ENCODE measurements around the gene TMEM156. TPM values are rescaled to one million over a fixed set of nuclear protein-coding genes. Genes with fewer than 3 reads are reported as not detected.

TMEM156 gene
- total RNA-seq, 4 donors from 2014 or later, result not detected

- no peak for DNase-seq
- Histone ChIP-seq H3K27me3 (no peaks in the 10 kb centered on the region), H3K4me1 (no peaks in the 10 kb centered on the region), H3K9me3 (no peaks in the 10 kb centered on the region), H3K27ac (no peak overlapping the region), H3K36me3 (peaks cover 0 to 22% of the 10 kb centered on the region in 2 donors), H3K4me3 (no peak overlapping the region)
- intact Hi-C loops (cut with DNase I; ENCODE audit: low total_unique reads), result no loop called here
- no peak for ATAC-seq
- TF ChIP-seq POLR2A (IDR thresholded peaks at IDR 0.05) (no peak), CTCF (IDR thresholded peaks at IDR 0.05 in 4 of 5, conservative IDR thresholded peaks at IDR 0.05 in 1 of 5) (no peak)
- in situ Hi-C loops (cut with MboI; ENCODE audit: low sequenced_read_pairs in 4 of 4), result no loop called here
Measured at GRCh38 chr4:38923746-38924145, 108.5 kb downstream of the TMEM156 start.

GRCh38 chr4:38921151-38921550 is 111.1 kb downstream of the TMEM156 start:
- no peaks in the 10 kb centered on the region for H3K4me1 ChIP-seq
- H3K9me3 ChIP-seq, result no peaks in the 10 kb centered on the region
- H3K36me3 ChIP-seq, result peaks cover 0 to 17% of the 10 kb centered on the region in 2 donors
- ATAC-seq, result no peak
- H3K27me3 ChIP-seq, result no peaks in the 10 kb centered on the region
- H3K27ac ChIP-seq, result no peak overlapping the region
- DNase-seq, result no peak
- no peak overlapping the region for H3K4me3 ChIP-seq
- intact Hi-C loops (cut with DNase I; ENCODE audit: low total_unique reads) (no loop called here), in situ Hi-C loops (cut with MboI; ENCODE audit: low sequenced_read_pairs in 4 of 4) (no loop called here)
- TF ChIP-seq POLR2A (IDR thresholded peaks at IDR 0.05) (no peak), CTCF (IDR thresholded peaks at IDR 0.05 in 4 of 5, conservative IDR thresholded peaks at IDR 0.05 in 1 of 5) (no peak)

GRCh38 chr4:38920677-38921076 is 111.5 kb downstream of the TMEM156 start:
- DNase-seq (no peak), ATAC-seq (no peak)
- peaks cover 0 to 22% of the 10 kb centered on the region in 2 donors for H3K36me3 ChIP-seq
- intact Hi-C loops (cut with DNase I; ENCODE audit: low total_unique reads), result no loop called here
- no peak overlapping the region for H3K4me3 ChIP-seq
- H3K27me3 ChIP-seq, result no peaks in the 10 kb centered on the region
- in situ Hi-C loops (cut with MboI; ENCODE audit: low sequenced_read_pairs in 4 of 4), result no loop called here
- no peaks in the 10 kb centered on the region for H3K9me3 ChIP-seq
- H3K4me1 ChIP-seq, result no peaks in the 10 kb centered on the region
- H3K27ac ChIP-seq, result no peak overlapping the region
- no peak for TF ChIP-seq POLR2A (IDR thresholded peaks at IDR 0.05)
- TF ChIP-seq CTCF (IDR thresholded peaks at IDR 0.05 in 4 of 5, conservative IDR thresholded peaks at IDR 0.05 in 1 of 5), result no peak

GRCh38 chr4:38920186-38920585 is 112.0 kb downstream of the TMEM156 start:
- H3K4me1 ChIP-seq, result no peaks in the 10 kb centered on the region
- no peaks in the 10 kb centered on the region for H3K27me3 ChIP-seq
- in situ Hi-C loops (cut with MboI; ENCODE audit: low sequenced_read_pairs in 4 of 4), result no loop called here
- intact Hi-C loops (cut with DNase I; ENCODE audit: low total_unique reads), result no loop called here
- no peak for DNase-seq
- no peak for TF ChIP-seq CTCF (IDR thresholded peaks at IDR 0.05 in 4 of 5, conservative IDR thresholded peaks at IDR 0.05 in 1 of 5)
- H3K36me3 ChIP-seq, result peaks cover 0 to 25% of the 10 kb centered on the region in 2 donors
- H3K4me3 ChIP-seq, result no peak overlapping the region
- no peak overlapping the region for H3K27ac ChIP-seq
- no peak for ATAC-seq
- H3K9me3 ChIP-seq, result no peaks in the 10 kb centered on the region

- DNase-seq (no peak), ATAC-seq (no peak)
- Histone ChIP-seq H3K27ac (no peak overlapping the region), H3K9me3 (no peaks in the 10 kb centered on the region), H3K27me3 (no peaks in the 10 kb centered on the region), H3K4me3 (no peak overlapping the region), H3K4me1 (no peaks in the 10 kb centered on the region), H3K36me3 (peaks cover 4 to 31% of the 10 kb centered on the region in 2 donors)
- TF ChIP-seq CTCF (IDR thresholded peaks at IDR 0.05 in 4 of 5, conservative IDR thresholded peaks at IDR 0.05 in 1 of 5) (no peak), POLR2A (IDR thresholded peaks at IDR 0.05) (no peak)
- in situ Hi-C loops (cut with MboI; ENCODE audit: low sequenced_read_pairs in 4 of 4) (no loop called here), intact Hi-C loops (cut with DNase I; ENCODE audit: low total_unique reads) (no loop called here)
Measured at GRCh38 chr4:38919494-38919893, 112.7 kb downstream of the TMEM156 start.

Measured in gastrocnemius medialis (tissue), 4 donors.